HG02571 (cell line): ENCODE data around the gene MYBL2.
"Not testable (repeated sequence)": the region's sequence is repeated elsewhere in the genome, so short reads cannot be mapped to it uniquely, and the experiment has no call there.

ENCODE experiments used
- ATAC-seq: cut with Tn5 transposase; IDR thresholded peaks from one replicate; pipeline ENCODE4 v1.9.1; 2021; ENCODE audit warnings: mild to moderate bottlenecking, moderate library complexity; ENCODE audit not compliant: unreplicated experiment

The MYBL2 gene

GRCh38 chr20:43666376-43667328 lies at the start of gene MYBL2:
TSS of gene MYBL2 (plus strand) at chr20:43667114. CDS start at chr20:43667284, 170 bp downstream.
- ATAC-seq = peak; percentile 70

DNA sequence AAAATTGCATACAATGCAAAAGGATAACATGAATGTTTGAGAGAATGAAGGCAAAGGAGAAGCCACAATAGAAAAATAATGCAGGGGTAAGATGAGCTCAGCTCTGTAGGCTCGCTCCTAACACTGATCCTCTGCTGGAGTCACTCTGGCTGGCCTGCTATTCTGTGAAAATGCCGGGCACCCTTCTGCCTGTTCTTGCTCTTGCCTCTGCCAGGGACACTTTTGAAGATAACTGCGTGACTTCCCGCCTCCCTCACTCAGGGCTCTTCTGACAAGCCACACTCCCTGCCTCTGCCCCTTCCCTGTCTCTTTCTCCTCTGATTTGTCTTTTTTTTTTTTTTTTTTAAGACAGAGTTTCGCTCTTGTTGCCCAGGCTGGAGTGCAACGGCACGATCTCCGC lies 35.3 kb upstream of the MYBL2 start:
- no peak for ATAC-seq

DNA sequence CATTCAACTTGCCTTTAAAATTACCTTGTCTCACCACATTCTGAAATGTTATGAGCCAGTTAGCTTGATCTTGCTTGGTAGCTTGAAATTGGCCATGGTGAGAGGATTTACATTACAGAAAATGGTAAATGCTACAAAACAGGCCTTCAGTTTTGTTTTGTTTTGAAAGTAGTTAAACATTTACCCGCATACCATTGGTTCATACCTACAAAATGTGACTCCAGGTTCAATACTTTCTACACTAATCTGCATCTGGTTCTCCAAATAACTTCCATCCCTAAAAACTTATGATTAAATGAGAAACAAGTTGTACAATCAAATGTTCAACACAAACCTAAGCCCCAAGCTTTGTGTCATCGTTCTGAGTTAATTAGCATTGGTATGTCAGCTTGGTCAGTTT lies 30.5 kb upstream of the MYBL2 start:
- ATAC-seq = no peak

- no peak for ATAC-seq
Observed at GRCh38 chr20:43642548-43642947, 24.4 kb upstream of the MYBL2 start.

GRCh38 chr20:43650997-43651525 lies 15.9 kb upstream of the MYBL2 start:
- no peak for ATAC-seq

- not testable (repeated sequence) for ATAC-seq
Observed at GRCh38 chr20:43651650-43652184, 15.2 kb upstream of the MYBL2 start.

GRCh38 chr20:43653966-43654365 lies 12.9 kb upstream of the MYBL2 start:
- no peak for ATAC-seq

DNA sequence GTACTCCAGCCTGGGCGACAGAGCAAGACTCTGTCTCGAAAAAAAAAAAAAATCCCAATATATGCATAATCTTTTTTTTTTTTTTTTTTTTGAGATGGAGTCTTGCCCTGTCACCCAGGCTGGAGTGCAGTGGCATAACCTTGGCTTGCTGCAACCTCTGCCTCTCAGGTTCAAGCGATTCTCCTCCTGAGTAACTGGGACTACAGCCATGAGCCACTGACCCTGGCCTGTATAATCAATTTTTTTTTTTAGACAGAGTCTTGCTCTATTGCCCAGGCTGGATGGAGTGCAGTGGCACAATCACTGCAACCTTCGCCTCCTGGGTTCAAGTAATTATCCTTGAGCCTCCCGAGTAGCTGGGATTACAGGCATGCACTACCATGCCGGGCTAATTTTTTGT lies 11.7 kb upstream of the MYBL2 start:
- ATAC-seq = not testable (repeated sequence)

DNA sequence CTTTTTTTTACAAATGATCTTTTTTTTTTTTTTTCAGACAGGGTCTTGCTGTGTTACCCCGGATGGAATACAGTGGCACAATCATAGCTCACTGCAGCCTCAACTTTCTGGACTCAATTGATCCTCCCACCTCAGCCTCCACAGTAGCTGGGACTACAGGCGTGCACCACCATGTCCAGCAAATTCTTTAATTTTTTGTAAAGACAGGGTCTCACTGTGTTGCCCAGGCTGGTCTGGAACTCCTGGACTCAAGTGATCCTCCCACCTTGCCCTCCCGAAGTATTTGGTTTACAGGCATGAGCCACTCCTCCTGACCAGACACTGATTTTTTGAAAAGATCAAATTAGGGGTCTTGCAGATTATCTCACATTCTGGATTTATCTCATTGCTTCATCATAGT lies 11.0 kb upstream of the MYBL2 start:
- no peak for ATAC-seq

GRCh38 chr20:43658069-43658722 lies 8.7 kb upstream of the MYBL2 start:
- ATAC-seq = peak; percentile 6

DNA sequence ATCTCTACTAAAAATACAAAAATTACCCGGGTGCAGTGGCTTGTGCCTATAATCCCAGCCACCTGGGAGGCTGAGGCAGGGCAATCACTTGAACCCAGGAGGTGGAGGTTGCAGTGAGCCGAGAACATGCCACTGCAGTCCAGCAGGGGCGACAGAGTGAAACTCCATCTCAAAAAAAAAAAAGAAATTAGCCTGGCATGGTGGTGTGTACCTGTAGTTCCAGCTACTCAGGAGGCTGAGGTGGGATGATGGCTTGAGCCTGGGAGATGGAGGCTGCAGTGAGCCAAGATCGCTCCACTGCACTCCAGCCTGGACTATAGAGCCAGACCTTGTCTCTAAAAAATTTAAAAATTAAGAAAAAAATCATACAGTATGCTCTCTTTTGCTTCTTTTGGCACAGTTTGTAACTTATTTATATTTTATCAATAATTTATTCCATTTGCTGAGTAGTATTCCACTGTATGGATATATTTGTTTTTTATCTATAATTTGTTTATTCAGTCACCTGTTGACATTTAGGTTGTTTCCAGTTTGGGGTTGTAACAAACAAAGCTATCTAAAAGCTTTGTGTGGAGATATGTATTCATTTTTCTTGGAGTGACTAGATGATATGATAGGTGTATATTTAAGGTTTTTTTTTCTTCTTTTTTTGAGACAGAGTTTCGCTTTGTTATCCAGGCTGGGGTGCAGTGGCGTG lies 8.0 kb upstream of the MYBL2 start:
- no peak for ATAC-seq

- ATAC-seq = no peak
Observed at GRCh38 chr20:43662943-43663655, 3.8 kb upstream of the MYBL2 start.

DNA sequence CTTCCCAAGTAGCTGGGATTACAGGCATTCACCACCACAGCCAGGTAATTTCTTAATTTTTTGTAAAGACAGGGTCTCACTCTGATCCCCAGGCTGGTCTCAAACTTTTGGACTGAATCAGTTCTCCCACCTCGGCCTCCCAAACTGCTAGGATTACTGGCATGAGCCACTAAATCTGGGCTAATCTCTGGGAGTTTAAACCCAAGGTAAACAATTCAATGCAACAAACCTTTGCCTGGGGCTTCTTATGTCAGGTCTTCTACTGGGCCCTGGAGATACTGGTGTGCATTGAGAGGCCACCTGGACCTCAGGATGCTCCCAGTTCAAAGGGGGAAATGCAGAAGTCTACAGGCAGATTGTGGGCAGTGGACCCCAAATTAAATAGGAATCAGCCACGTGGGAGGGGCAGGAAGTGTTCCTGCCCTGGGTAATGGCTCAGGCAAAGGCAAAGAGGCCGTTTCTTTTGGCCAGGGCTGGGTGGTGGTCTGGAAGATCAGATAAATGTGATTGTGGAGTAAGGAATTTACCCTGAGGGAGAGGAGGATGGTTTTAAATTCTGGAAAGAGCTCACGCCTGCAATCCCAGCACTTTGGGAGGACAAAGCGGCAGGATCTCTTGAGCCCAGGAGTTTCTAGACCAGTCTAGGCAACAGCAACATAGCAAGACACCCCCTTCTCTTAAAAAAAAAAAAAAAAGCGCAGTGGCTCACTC lies 1.3 kb upstream of the MYBL2 start:
- no peak for ATAC-seq

DNA sequence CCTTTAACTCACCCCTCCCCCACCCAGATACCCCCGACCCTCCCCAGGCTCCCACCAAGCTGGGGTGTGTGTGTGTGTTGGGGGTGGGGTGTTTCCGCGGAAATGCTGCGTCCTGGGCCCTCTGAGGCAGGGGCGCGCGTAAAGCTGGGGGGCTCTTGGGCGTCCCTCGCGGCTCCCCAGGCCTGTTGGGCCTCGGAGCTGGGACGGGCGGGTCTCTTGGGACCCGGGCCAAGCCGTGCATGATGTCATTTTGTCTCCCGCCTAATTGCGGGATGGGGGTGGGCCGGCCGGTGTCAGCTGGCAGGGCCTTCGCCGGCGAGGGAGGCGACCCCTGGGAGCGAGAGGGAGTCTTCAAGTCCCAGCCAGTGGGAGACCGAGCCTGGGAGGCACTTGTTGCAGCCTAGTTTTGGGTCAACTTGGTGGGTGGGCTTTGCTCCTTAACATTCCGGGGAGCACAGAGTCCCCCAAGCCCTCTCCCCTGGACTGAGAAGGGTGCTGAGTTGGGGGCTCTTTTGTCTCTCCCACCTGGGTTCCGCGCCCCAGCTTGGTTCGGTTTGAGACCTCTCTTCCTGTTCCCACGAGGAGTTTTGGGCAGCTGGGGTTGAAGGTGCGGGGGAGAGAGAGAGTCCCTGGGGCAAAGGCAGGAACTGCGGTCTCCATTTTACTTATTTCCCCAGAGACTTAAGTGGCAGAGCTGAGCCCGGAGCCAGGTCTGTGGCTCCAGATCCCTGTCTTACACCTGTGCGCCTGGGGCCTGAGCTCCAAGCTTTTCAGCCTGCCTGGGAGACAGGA lies 623 bp downstream of the MYBL2 start:
- peak; percentile 11 for ATAC-seq

GRCh38 chr20:43669332-43669731 lies 2.4 kb downstream of the MYBL2 start:
- ATAC-seq = no peak

DNA sequence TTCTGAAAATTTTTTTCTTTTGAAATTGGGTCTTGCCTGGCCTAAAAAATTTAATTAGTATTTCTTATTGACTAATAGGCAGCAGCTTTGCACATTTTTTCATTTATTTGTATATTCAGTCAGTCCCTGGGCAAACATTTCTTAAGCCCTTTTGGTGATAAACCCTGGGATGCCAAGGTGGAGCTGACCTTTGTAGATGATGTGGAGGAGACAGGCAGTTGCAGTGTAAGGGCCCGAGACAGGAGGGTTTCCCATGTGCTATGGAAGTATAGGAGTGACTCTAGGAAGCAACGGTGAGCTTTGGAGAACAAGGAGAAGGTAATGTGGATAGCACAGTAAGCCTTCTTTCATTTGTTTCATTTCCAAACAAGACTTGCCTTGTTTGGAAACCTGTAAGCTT lies 3.5 kb downstream of the MYBL2 start:
- ATAC-seq = no peak

DNA sequence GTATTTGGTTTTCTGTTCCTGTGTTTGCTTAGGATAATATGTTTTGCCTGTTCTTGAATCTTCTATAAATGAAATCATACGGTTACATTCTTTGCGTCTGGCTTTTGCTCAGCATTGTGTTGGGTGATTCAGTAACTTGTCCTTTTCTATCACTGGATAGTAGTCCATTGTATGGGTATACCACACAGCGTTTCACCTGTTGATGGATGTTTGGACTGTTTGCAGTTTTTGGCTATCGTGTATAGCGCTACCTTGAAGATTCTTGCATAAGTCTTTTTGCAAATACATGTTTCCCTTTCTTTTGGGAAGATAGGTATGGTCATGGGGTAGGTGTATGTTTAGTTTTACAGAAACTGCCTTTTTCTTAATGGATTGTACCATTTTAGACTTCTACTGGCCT lies 9.5 kb downstream of the MYBL2 start:
- ATAC-seq = no peak

- ATAC-seq = no peak
Observed at GRCh38 chr20:43680981-43681380, 14.1 kb downstream of the MYBL2 start.

DNA sequence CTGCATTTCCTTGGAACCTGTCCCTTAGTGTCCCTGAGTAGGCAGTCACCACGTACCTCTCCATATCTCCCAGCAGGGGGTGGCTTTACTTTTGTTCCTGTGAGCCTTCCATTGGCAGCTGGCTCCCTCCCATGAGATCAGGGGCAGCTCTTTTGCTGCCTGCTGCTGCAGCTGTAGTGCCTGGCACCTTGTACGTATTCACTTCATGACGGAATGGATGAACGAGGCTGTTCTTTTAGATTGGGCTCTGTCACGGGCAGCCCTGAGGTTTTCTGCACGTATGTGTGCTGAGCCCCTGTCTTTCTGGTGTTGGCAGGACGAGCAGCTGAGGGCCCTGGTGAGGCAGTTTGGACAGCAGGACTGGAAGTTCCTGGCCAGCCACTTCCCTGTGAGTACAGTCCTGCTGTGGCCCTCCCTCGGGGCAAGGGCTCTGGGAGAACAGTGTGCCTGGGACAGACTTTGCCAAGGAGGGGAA lies 14.6 kb downstream of the MYBL2 start:
- ATAC-seq = peak; percentile 6
